ENCODE data around the gene WWOX.

The WWOX gene

GRCh38 chr16:79045191-79045590 is 945.7 kb downstream of the WWOX start:
- Histone ChIP-seq H4K8ac (ENCODE audit: low read depth, low read length) (no peak overlapping the region), H3K14ac (ENCODE audit: low read length) (no peak overlapping the region), H3K4me2 (ENCODE audit: low read length) (no peak overlapping the region), H4K91ac (ENCODE audit: low read depth, low read length) (no peak overlapping the region), H3K18ac (ENCODE audit: low read length) (no peak overlapping the region), H3K4me1 (ENCODE audit: control insufficient read depth in 1 of 2, insufficient read depth in 2 of 2, low read length in 2 of 2) (peaks cover 0 to 3% of the 10 kb centered on the region in 2 experiments), H3K79me2 (ENCODE audit: control insufficient read depth, insufficient read depth, low read length, poor library complexity) (no peaks in the 10 kb centered on the region), H3K23ac (ENCODE audit: low read length) (no peak overlapping the region), H3K9ac (ENCODE audit: low read length) (no peak overlapping the region), H3K79me1 (ENCODE audit: low read length) (no peaks in the 10 kb centered on the region), H2BK5ac (ENCODE audit: low read depth, low read length, poor library complexity) (no peak overlapping the region), H3K4ac (ENCODE audit: low read depth, low read length) (no peak overlapping the region), H2BK12ac (ENCODE audit: low read length) (no peak overlapping the region), H4K12ac (ENCODE audit: low read depth, low read length) (no peak overlapping the region), H3K27ac (ENCODE audit: low read depth, low read length) (no peak overlapping the region), H3K4me3 (ENCODE audit: low read depth, low read length) (no peak overlapping the region), H2AK5ac (ENCODE audit: low read length) (no peak overlapping the region), H3K9me3 (ENCODE audit: insufficient read depth, low read depth, low read length) (no peaks in the 10 kb centered on the region), H2BK120ac (ENCODE audit: insufficient read depth, low read length, poor library complexity) (no peak overlapping the region), H3K27me3 (ENCODE audit: insufficient read depth, low read length) (no peaks in the 10 kb centered on the region), H2AFZ (ENCODE audit: insufficient read depth, low read length, poor library complexity) (no peak overlapping the region), H3K36me3 (ENCODE audit: control insufficient read depth in 1 of 2, insufficient read depth in 2 of 2, low read length in 2 of 2) (no peaks in the 10 kb centered on the region)
- WGBS (ENCODE audit: extremely low coverage, insufficient coverage, insufficient read length) = no CpG with 5 or more reads among the region's 2 CpGs
- no peak for DNase-seq

- H2BK120ac ChIP-seq (ENCODE audit: insufficient read depth, low read length, poor library complexity) = no peak overlapping the region
- H3K79me1 ChIP-seq (ENCODE audit: low read length) = no peaks in the 10 kb centered on the region
- no peak overlapping the region for H2AK5ac ChIP-seq (ENCODE audit: low read length)
- DNase-seq = peak in 1 of 2 donors; percentile 23
- peaks cover 0 to 3% of the 10 kb centered on the region in 2 experiments for H3K4me1 ChIP-seq (ENCODE audit: control insufficient read depth in 1 of 2, insufficient read depth in 2 of 2, low read length in 2 of 2)
- H3K36me3 ChIP-seq (ENCODE audit: control insufficient read depth in 1 of 2, insufficient read depth in 2 of 2, low read length in 2 of 2) = no peaks in the 10 kb centered on the region
- H3K18ac ChIP-seq (ENCODE audit: low read length) = no peak overlapping the region
- H3K4ac ChIP-seq (ENCODE audit: low read depth, low read length) = no peak overlapping the region
- H3K79me2 ChIP-seq (ENCODE audit: control insufficient read depth, insufficient read depth, low read length, poor library complexity) = no peaks in the 10 kb centered on the region
- no peak overlapping the region for H3K9ac ChIP-seq (ENCODE audit: low read length)
- no peak overlapping the region for H2BK5ac ChIP-seq (ENCODE audit: low read depth, low read length, poor library complexity)
- H3K4me2 ChIP-seq (ENCODE audit: low read length) = no peak overlapping the region
- H4K12ac ChIP-seq (ENCODE audit: low read depth, low read length) = no peak overlapping the region
- no peak overlapping the region for H3K14ac ChIP-seq (ENCODE audit: low read length)
- no CpG with 5 or more reads among the region's 3 CpGs for whole genome bisulfite sequencing (ENCODE audit: extremely low coverage, insufficient coverage, insufficient read length)
- H4K8ac ChIP-seq (ENCODE audit: low read depth, low read length) = no peak overlapping the region
- H3K4me3 ChIP-seq (ENCODE audit: low read depth, low read length) = no peak overlapping the region
- H3K27ac ChIP-seq (ENCODE audit: low read depth, low read length) = no peak overlapping the region
- no peak overlapping the region for H2AFZ ChIP-seq (ENCODE audit: insufficient read depth, low read length, poor library complexity)
- H4K91ac ChIP-seq (ENCODE audit: low read depth, low read length) = no peak overlapping the region
- no peaks in the 10 kb centered on the region for H3K27me3 ChIP-seq (ENCODE audit: insufficient read depth, low read length)
- H3K9me3 ChIP-seq (ENCODE audit: insufficient read depth, low read depth, low read length) = no peaks in the 10 kb centered on the region
- no peak overlapping the region for H3K23ac ChIP-seq (ENCODE audit: low read length)
- no peak overlapping the region for H2BK12ac ChIP-seq (ENCODE audit: low read length)
Measured at GRCh38 chr16:79047337-79047736, 947.9 kb downstream of the WWOX start.

- no CpG with 5 or more reads among the region's 6 CpGs for WGBS (ENCODE audit: extremely low coverage, insufficient coverage, insufficient read length)
- Histone ChIP-seq H3K27me3 (ENCODE audit: insufficient read depth, low read length) (no peaks in the 10 kb centered on the region), H2AFZ (ENCODE audit: insufficient read depth, low read length, poor library complexity) (no peak overlapping the region), H3K4me1 (ENCODE audit: control insufficient read depth in 1 of 2, insufficient read depth in 2 of 2, low read length in 2 of 2) (peaks cover 0 to 3% of the 10 kb centered on the region in 2 experiments), H3K23ac (ENCODE audit: low read length) (no peak overlapping the region), H3K79me2 (ENCODE audit: control insufficient read depth, insufficient read depth, low read length, poor library complexity) (no peaks in the 10 kb centered on the region), H3K4ac (ENCODE audit: low read depth, low read length) (no peak overlapping the region), H3K9me3 (ENCODE audit: insufficient read depth, low read depth, low read length) (no peaks in the 10 kb centered on the region), H3K18ac (ENCODE audit: low read length) (no peak overlapping the region), H2BK5ac (ENCODE audit: low read depth, low read length, poor library complexity) (no peak overlapping the region), H3K4me3 (ENCODE audit: low read depth, low read length) (no peak overlapping the region), H2AK5ac (ENCODE audit: low read length) (no peak overlapping the region), H3K79me1 (ENCODE audit: low read length) (no peaks in the 10 kb centered on the region), H4K91ac (ENCODE audit: low read depth, low read length) (no peak overlapping the region), H2BK12ac (ENCODE audit: low read length) (no peak overlapping the region), H3K14ac (ENCODE audit: low read length) (no peak overlapping the region), H3K27ac (ENCODE audit: low read depth, low read length) (no peak overlapping the region), H4K12ac (ENCODE audit: low read depth, low read length) (no peak overlapping the region), H3K9ac (ENCODE audit: low read length) (no peak overlapping the region), H4K8ac (ENCODE audit: low read depth, low read length) (no peak overlapping the region), H3K36me3 (ENCODE audit: control insufficient read depth in 1 of 2, insufficient read depth in 2 of 2, low read length in 2 of 2) (no peaks in the 10 kb centered on the region), H3K4me2 (ENCODE audit: low read length) (no peak overlapping the region), H2BK120ac (ENCODE audit: insufficient read depth, low read length, poor library complexity) (no peak overlapping the region)
- no peak for DNase-seq
Measured at GRCh38 chr16:79049040-79049439, 949.6 kb downstream of the WWOX start.

GRCh38 chr16:79050063-79050462 is 950.6 kb downstream of the WWOX start:
- Histone ChIP-seq H2BK5ac (ENCODE audit: low read depth, low read length, poor library complexity) (no peak overlapping the region), H3K79me2 (ENCODE audit: control insufficient read depth, insufficient read depth, low read length, poor library complexity) (no peaks in the 10 kb centered on the region), H3K9ac (ENCODE audit: low read length) (no peak overlapping the region), H4K12ac (ENCODE audit: low read depth, low read length) (no peak overlapping the region), H2AK5ac (ENCODE audit: low read length) (no peak overlapping the region), H2AFZ (ENCODE audit: insufficient read depth, low read length, poor library complexity) (no peak overlapping the region), H3K23ac (ENCODE audit: low read length) (no peak overlapping the region), H3K4me2 (ENCODE audit: low read length) (no peak overlapping the region), H2BK120ac (ENCODE audit: insufficient read depth, low read length, poor library complexity) (no peak overlapping the region), H3K4me3 (ENCODE audit: low read depth, low read length) (no peak overlapping the region), H3K79me1 (ENCODE audit: low read length) (no peaks in the 10 kb centered on the region), H3K14ac (ENCODE audit: low read length) (no peak overlapping the region), H2BK12ac (ENCODE audit: low read length) (no peak overlapping the region), H3K4ac (ENCODE audit: low read depth, low read length) (no peak overlapping the region), H3K4me1 (ENCODE audit: control insufficient read depth in 1 of 2, insufficient read depth in 2 of 2, low read length in 2 of 2) (peaks cover 0 to 3% of the 10 kb centered on the region in 2 experiments), H3K9me3 (ENCODE audit: insufficient read depth, low read depth, low read length) (no peaks in the 10 kb centered on the region), H3K27ac (ENCODE audit: low read depth, low read length) (no peak overlapping the region), H3K36me3 (ENCODE audit: control insufficient read depth in 1 of 2, insufficient read depth in 2 of 2, low read length in 2 of 2) (no peaks in the 10 kb centered on the region), H3K27me3 (ENCODE audit: insufficient read depth, low read length) (no peaks in the 10 kb centered on the region), H3K18ac (ENCODE audit: low read length) (no peak overlapping the region), H4K8ac (ENCODE audit: low read depth, low read length) (no peak overlapping the region), H4K91ac (ENCODE audit: low read depth, low read length) (no peak overlapping the region)
- no CpG with 5 or more reads among the region's 4 CpGs for WGBS (ENCODE audit: extremely low coverage, insufficient coverage, insufficient read length)
- DNase-seq = no peak
